A549 (cell line): ENCODE measurements around the gene ZNF275.

Source experiments
- CEBPB ChIP-seq, 2 experiments: fragments of >200 bp in 1 of 2; sonication (Bioruptor Twin) in 1 of 2; formaldehyde crosslinking in 1 of 2; IDR thresholded peaks; 2 replicates each; pipeline ENCODE4 v1.6.1; 2012 to 2016
- CTCF ChIP-seq: fragments of >200 bp; sonication (Bioruptor Twin); formaldehyde crosslinking; IDR thresholded peaks from 3 replicates; pipeline ENCODE4 v1.5.1; 2016
- EP300 ChIP-seq, 2 experiments: fragments of >200 bp; sonication (Bioruptor Twin); formaldehyde crosslinking; IDR thresholded peaks; 2 replicates in 1 of 2; 3 replicates in 1 of 2; pipeline ENCODE4 v1.6.1; 2016 to 2017
- JUN ChIP-seq, 2 experiments: fragments of >200 bp; sonication (Bioruptor Twin); formaldehyde crosslinking; IDR thresholded peaks; 2 replicates in 1 of 2; 3 replicates in 1 of 2; pipeline ENCODE4 v1.6.1; 2016 to 2017
- POLR2A ChIP-seq: IDR thresholded peaks from 2 replicates; pipeline ENCODE4 v1.6.1; 2012; ENCODE audit warnings: mild to moderate bottlenecking, low read length
- RARB ChIP-seq: fragments of 250-450 bp; sonication (Bioruptor Pico); IDR thresholded peaks from 2 replicates; pipeline ENCODE4 v1.8.0; 2021; ENCODE audit warnings: mild to moderate bottlenecking, moderate library complexity
- SMC3 ChIP-seq: fragments of >200 bp; sonication (Bioruptor Twin); formaldehyde crosslinking; IDR thresholded peaks from 3 replicates; pipeline ENCODE4 v1.6.1; 2018; ENCODE audit warnings: inconsistent platforms
- ZFP36 ChIP-seq: fragments of 450-650 bp; IDR thresholded peaks from 2 replicates; pipeline ENCODE4 v1.6.1; 2014; ENCODE audit warnings: borderline replicate concordance; ENCODE audit not compliant: partially characterized antibody
- TF ChIP-seq, protein P1 (sequence below): fragments of 450-650 bp; IDR thresholded peaks from 2 replicates; pipeline ENCODE4 v1.6.1; 2014; ENCODE audit warnings: antibody characterized with exemption

- TF ChIP-seq CTCF (no peak), SMC3 (no peak), EP300 (IDR thresholded peaks at IDR 0.05) (no peak), POLR2A (no peak), RARB (CRISPR knock-in tag) (no peak), CEBPB (IDR thresholded peaks at IDR 0.05) (no peak), JUN (IDR thresholded peaks at IDR 0.05) (no peak), ZFP36 (no peak)
- TF ChIP-seq, protein P1, sequence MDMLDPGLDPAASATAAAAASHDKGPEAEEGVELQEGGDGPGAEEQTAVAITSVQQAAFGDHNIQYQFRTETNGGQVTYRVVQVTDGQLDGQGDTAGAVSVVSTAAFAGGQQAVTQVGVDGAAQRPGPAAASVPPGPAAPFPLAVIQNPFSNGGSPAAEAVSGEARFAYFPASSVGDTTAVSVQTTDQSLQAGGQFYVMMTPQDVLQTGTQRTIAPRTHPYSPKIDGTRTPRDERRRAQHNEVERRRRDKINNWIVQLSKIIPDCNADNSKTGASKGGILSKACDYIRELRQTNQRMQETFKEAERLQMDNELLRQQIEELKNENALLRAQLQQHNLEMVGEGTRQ = no peak
Measured at GRCh38 chrX:153340111-153340510, 6.2 kb downstream of the ZNF275 start.
